T-helper 1 cell treated with Interleukin-12 subunit alpha and Interleukin-12 subunit beta and Interleukin-4 antibody, amounts not matched to agents 30 ng/mL and 1 ng/mL, for 36 hours (primary cell): ENCODE measurements around the gene REC8. TPM values are rescaled to one million over a fixed set of nuclear protein-coding genes. Genes with fewer than 3 reads are reported as not detected.

Experiments
- intact Hi-C: fragments of 100-400 bp; cut with micrococcal nuclease; formaldehyde crosslinking; loops from one replicate; pipeline ENCODE4 v1.15.1; 2024
- total RNA-seq: library from RNA; stranded (reverse); gene quantifications from 2 replicates; pipeline ENCODE4 v1.2.3, GENCODE V29; 2022

The REC8 gene
- total RNA-seq, 1 donor from 2014 or later: 78.3 TPM

- intact Hi-C loops: no loop called here
Measured at GRCh38 chr14:24138396-24139271, 33.2 kb upstream of the REC8 start.

- intact Hi-C loops: no loop called here
Measured at GRCh38 chr14:24139272-24139934, 32.5 kb upstream of the REC8 start.

DNA sequence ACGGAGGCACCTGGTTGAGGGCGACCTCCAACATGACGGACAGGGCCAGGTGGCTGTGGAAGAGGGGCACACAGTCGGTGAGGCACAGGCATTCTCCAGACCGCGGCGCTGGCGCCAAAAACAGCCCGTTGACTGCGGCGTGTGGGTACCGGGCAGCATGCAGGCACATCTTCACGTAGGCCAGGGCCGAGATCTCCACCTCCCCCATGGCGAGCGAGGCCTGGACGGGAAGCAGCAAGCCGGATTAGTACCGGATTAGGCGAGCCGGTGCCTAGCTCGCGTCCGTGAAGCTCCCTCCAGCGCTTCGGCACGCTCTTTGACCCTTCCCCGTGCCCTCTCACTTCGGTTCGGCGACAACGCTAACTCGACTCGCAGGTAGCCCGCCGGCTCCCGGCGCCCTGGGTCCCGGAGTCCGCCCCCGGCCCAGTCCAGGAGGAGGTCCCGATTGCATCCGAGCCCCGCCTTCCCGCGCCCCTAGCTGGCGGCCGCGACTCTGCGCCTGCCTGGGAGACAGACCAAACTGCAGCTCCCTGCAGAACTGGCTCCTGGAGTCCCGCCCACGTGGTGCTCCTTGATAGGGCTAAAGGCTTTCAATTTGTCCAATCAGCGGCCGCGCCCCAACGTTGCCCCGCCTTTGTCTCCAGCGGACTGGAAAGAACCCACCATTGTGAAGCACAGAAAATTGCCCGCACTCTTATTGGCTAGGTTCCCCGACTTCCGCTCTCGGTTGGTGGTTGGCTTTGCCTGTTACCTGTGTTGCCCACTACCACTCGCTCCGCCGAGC lies 30.6 kb upstream of the REC8 start, which contains the start of gene EMC9:
EMC9 (minus strand) TSS at position 495 of the 784 bp plus-strand sequence; CDS start at position 208, 287 bp downstream.
- intact Hi-C loops: loop anchor here (1.0 to 10.0 kb wide), 13 partner anchors 20 to 1226 kb away; partner anchors contain the start of genes ACIN1, BCL2L2, C14orf119 and CHMP4A

- intact Hi-C loops: loop anchor here (10.0 kb wide), 3 partner anchors 589 to 1229 kb away; partner anchors contain the start of genes BCL2L2, PPP1R3E, RBM23 and THTPA
Measured at GRCh38 chr14:24143511-24143910, 28.4 kb upstream of the REC8 start.

GRCh38 chr14:24144451-24144850 lies 27.4 kb upstream of the REC8 start:
- intact Hi-C loops: loop anchor here (10.0 kb wide), 3 partner anchors 590 to 1230 kb away; partner anchors contain the start of genes BCL2L2, PPP1R3E, RBM23 and THTPA

DNA sequence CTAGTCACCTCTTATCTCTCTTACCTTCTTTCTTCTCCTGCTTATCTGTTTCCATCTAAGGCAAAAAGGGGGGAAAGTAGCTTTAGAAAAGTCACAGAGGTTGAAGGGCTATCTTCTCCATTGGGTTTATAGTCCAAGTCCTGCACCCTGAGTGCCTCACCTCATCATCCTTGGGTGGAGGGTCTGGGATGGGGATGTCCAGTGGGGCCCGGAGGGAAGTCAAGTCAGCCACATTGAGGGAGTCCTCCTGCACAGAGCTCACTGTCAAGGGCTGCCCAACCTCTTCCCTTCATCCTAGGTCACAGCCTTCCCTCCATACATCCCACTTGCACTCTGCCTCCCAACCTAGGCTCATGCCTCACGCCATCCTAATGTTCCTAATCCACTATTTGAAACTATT lies 26.7 kb upstream of the REC8 start:
- intact Hi-C loops: loop anchor here (10.0 kb wide), 3 partner anchors 590 to 1230 kb away; partner anchors contain the start of genes BCL2L2, PPP1R3E, RBM23 and THTPA

DNA sequence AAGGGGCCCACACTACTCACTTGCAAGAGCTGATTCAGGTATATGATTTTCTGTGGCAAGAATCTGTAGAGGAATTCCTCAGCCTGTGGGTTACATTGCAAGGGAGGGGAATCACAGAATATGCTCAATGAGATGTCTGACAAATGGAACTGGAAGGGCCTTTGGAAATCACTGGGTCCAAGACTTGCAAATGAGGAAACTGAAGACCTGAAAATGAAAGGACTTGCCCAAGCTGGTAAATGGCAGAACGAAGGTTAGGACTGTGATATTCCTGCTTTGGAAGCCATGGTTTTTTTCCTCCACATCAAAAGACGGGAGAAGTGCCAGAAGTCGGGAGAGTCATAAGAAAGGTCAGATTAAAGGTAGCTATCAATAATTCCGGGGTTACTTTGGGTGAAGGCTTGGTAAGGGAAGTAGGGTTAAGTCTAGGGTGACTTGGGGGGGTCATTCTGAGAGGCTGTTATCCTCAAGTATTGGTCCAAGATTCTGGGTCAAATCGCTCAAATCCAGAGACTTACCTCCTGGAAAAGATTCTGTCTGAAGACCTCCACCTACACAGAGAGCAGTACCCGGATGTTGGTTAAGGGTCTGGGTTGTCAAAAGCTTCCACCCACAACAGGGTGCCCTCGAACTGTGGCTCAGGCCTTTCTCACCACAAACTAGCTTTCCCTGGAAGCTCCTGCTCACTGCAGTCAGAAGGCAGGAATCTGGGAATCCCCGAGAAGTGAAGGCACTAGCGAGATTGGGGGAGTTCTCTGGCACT lies 26.0 kb upstream of the REC8 start:
- intact Hi-C loops: loop anchor here (1.0 to 10.0 kb wide), 10 partner anchors 10 to 1231 kb away; partner anchors contain the start of genes BCL2L2, CHMP4A, DHRS1 and IPO4

DNA sequence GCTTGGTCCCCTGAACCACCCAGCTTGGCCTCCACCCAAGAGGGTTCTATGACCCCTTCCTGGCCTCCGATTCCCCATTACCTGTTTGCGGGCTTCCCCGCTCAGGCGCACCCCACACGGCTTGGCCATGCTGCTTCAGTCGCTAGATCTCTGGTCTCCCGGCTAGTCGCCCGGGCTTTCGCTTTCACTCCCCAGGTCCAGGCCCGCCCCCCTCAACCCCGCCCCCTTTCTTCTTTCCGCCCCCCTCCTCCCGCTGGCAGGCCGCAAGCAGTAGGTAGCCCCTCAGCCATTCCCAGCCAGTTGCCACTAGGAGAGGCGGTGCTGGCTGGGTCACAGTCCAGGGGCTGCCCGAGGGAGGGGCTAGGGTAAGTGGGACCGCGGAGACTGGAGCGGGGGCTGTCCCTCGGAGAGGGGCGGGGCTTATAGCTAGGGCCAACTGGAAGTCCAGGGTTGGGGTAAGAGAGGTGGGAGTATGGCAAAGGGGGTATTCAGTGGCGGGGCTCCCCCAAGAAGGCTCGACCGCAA lies 25.4 kb upstream of the REC8 start, which contains the start of gene PSME2:
PSME2 (minus strand) TSS at position 158 of the 525 bp plus-strand sequence; CDS start at position 129, 29 bp downstream.
- intact Hi-C loops: loop anchor here (1.0 to 10.0 kb wide), 10 partner anchors 10 to 1232 kb away; partner anchors contain the start of genes BCL2L2, CHMP4A, DHRS1 and IPO4

DNA sequence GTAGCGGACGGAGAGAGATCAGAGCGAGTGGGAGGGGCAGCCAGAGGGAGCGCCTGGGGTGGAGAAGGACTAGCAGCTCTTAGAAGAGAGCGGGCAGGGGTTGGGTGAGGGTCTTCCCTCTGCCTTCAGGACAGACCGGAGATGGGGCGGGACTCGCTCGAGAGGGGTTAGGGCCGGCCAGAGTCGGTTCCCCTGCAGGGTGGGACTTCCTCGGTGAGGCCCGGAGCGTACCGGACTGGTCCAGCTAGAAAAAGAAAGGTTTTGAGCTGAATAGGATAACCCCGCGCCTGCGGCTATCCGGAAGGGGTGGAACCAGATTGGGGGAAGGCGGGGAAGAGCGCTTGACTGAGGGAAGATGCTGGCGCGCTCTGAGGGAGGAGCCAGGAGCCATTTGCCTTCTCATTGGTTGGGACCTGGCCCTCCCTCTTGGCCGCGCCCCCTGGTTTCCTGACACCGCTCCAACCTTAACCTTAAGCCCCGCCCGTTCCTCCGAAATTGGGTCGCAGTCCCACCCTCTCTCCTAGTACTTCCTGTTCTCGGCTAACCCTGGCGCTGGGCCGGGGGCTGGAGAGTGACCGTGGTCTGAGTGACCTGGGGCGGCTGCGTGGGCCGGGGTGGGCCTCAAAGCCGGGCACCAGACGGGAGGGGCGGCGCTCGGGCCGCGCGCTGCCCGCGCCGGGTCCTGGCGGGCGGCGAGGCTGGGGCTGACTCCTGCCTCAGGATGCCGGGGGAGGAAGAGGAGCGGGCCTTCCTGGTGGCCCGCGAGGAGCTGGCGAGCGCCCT lies 24.7 kb upstream of the REC8 start, which contains the start of gene RNF31:
RNF31 (plus strand) TSS at position 521 of the 783 bp plus-strand sequence; CDS start at position 722, 201 bp downstream.
- intact Hi-C loops: loop anchor here (1.0 to 10.0 kb wide), 20 partner anchors 11 to 1232 kb away; partner anchors contain the start of genes BCL2L2, CHMP4A, DCAF11 and DHRS1

- intact Hi-C loops: loop anchor here (1.0 to 10.0 kb wide), 14 partner anchors 13 to 1233 kb away; partner anchors contain the start of genes BCL2L2, DCAF11, DHRS4L2 and GMPR2
Measured at GRCh38 chr14:24147761-24148428, 24.0 kb upstream of the REC8 start.

DNA sequence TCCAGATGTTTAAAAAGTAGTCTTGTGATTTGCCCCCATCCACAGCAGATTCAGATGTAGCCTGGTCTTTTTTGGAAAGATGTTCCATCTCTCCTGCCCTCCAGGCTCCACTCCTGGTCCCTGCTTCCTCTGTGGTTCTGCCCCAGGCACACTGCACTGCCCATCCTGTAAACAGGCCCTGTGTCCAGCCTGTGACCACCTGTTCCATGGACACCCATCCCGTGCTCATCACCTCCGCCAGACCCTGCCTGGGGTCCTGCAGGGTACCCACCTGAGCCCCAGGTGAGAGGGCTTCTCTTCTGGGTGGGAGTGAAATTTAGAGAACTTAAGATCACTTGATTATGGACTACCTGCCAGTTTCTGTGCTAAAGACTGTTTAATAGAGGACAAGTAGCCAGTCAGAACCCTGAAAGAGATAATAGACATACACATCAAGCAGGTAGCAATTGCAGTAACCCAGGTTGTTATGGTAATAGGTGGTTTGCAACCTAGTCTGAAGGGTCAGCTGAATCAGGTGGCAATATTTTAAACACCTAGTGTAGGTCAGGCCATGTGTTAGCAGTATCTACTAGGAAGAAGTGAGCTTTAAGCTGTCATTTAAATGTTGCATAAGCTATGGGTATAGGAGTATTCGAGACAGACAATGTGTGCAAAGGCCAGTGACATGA lies 22.4 kb upstream of the REC8 start:
- intact Hi-C loops: loop anchor here (10.0 kb wide), 3 partner anchors 595 to 1235 kb away; partner anchors contain the start of genes BCL2L2, PPP1R3E, RBM23 and THTPA

DNA sequence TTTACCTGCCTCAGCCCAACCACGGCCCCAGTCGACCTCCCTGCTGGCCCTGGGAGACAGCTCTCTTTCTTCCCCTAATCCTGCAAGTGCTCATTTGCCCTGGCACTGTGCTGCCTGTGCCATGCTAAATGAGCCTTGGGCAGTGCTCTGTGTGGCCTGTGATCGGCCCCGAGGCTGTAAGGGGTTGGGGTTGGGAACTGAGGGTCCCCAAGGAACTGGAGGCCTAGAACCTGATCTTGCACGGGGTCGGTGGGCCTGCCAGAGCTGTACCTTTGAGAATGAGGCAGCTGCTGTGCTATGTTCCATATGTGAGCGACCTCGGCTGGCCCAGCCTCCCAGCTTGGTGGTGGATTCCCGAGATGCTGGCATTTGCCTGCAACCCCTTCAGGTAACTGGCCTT lies 21.8 kb upstream of the REC8 start:
- intact Hi-C loops: no loop called here

GRCh38 chr14:24150567-24150966 lies 21.3 kb upstream of the REC8 start:
- intact Hi-C loops: no loop called here

- intact Hi-C loops: no loop called here
Measured at GRCh38 chr14:24150993-24151392, 20.9 kb upstream of the REC8 start.

GRCh38 chr14:24151404-24152080 lies 20.3 kb upstream of the REC8 start:
- intact Hi-C loops: no loop called here

DNA sequence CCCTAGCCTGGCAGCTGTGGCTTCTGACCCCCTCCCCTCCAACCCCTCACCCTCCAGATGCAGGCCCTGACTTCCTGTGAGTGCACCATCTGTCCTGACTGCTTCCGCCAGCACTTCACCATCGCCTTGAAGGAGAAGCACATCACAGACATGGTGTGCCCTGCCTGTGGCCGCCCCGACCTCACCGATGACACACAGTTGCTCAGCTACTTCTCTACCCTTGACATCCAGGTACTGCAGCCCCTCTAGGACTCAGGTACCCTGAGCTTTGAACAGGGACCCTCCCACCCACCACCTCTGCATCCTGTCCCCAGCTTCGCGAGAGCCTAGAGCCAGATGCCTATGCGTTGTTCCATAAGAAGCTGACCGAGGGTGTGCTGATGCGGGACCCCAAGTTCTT lies 16.8 kb upstream of the REC8 start:
- intact Hi-C loops: no loop called here

GRCh38 chr14:24156840-24157239 lies 15.0 kb upstream of the REC8 start:
- intact Hi-C loops: no loop called here
